ENCODE data around the gene SAE1.

Gene SAE1

DNA sequence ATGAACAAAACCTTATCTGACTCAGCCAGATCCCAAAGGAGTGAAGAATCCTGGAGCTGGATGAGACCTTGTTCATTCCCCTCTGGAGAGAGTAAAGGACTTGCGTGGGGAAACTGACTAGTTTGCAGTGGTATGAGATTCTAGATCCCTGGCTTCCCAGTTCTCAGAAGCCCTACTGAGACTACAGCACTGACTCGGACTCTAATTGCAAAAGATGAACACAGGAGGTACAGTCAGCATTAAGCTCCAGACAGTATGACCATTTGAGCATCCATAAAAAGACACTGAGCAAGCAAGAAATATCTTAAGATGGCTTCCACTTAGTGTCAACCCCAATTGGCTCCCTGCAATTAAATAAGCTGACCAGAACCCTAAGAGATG, 23.8 kb upstream of the SAE1 start:
- no peak for DNase-seq (ENCODE audit: low spot score)

DNA sequence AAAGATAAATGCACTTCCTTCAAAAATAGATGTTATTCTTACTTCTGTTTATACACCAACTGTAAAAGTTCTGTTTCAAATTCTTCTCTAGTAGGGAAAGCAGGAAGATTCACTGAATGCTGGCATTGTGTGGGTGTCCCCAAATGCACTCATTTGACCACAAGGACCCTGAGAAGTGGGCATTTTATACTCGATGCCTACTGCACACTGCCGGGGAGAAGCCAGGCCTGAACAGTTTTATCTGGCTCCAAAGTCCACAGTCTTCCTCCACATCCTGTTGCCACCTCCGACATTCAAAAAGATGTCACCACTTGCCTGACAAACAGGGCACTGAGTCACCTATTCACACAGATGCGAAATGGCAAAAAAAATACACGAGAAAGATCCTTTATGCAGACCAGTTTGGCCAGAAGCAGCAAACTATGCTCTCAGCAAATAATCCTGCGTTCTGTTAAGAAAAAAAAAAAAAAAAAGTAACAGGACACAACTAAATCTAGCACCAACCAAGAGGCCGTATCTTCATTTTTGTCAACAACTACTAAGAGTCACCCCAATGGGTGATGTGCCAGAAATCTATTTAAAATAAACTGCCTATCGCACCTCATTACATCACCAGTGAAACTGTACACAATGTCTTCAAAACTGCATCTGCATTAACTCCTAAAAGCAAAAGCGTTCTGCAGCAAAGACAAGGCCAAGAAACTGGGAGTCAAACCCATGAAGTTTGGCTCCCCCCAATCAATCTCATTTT, 23.3 kb upstream of the SAE1 start:
- DNase-seq (ENCODE audit: low spot score), result peak; percentile 76

DNA sequence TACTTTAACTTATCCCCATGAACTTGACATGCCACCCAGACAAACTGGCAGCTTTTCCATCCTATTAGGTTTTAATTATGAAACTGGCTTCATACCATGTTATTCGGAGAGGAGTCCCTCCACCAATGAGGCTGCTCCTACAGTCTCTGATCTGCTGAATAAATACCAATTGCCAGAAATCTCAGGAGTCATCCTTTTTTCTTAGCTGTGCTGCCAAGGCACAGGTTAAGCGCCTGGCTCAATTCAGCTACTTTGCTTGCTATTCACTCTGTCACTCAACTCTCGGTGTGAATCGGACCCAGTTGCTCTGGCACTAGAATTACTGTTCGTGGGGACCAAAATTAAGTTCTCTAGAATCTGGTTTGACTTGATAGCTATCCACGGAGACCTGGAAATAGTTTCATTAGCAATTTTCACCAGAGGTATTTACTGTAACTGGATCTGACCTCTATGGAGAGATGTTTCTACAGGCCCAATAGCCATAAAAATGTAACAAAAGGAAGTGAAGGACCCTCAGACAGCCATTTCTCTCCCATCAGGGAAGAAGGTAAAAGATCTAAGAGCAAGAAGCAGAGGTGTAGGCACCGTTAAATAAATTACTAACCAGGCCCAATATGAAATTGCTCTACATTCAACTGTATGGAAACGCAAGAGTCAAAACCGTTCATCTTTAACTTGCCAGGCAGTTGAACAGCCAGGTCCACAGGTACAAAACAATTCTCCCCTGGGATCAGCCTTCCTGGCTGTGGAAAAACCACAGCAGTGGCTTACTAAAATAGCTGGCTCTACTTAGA, 22.5 kb upstream of the SAE1 start:
- no peak for DNase-seq (ENCODE audit: low spot score)

DNA sequence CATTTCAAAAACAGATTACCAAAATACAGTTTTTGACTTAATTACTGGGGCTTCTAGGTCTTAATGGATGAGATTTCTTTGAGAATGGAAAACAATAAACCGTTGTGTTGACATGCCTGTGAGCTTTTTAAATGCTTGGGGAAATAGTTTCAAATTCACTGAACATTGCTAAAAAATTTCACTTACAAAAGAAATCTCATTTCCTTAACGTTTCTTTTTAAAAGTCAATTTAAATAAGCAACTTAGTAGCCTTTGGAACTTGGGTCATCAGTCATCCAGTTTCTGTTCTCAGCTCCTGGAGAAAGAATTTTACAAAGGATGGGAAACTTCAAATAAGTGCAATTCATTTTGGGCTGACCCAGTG, 21.5 kb upstream of the SAE1 start:
- no peak for DNase-seq (ENCODE audit: low spot score)

DNA sequence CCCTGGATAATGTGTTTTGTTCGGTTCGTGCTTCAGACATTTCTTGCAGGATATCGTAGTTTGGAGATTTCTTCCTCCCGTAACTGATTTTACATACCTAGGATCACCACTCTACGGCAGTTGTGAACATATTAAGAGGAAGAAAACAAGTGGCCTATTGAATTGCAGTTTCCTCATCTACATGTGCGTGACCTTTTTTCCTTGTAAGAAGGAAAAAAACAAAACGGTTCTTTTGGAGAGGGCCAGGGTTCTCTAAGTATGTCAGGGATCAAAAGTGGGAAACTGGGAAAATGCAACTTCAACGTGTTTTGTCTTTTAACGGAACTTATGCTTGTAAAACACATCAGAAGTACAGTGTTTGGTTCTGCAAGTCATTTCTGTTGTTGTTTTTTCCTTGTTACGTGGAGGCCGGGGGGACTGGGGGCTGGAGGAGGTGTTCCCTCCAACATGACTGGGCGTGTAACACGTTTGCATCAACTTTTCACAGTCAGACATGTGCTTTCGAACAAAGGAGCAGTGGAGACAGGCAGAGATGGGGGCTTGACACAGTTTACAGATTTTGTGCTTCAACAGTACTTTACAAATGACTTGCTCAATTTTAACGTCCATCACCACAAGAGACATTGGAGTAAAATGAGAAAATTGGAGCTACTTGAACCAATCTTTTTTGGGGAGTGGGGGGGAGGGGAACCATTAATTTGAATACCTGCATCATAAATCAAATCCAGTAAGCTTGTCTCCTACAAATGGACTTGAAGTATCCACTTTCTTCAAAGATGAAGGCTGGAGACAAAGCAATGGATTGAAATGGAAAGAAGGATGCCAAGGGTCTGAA, 20.9 kb upstream of the SAE1 start:
- DNase-seq (ENCODE audit: low spot score), result no peak

DNA sequence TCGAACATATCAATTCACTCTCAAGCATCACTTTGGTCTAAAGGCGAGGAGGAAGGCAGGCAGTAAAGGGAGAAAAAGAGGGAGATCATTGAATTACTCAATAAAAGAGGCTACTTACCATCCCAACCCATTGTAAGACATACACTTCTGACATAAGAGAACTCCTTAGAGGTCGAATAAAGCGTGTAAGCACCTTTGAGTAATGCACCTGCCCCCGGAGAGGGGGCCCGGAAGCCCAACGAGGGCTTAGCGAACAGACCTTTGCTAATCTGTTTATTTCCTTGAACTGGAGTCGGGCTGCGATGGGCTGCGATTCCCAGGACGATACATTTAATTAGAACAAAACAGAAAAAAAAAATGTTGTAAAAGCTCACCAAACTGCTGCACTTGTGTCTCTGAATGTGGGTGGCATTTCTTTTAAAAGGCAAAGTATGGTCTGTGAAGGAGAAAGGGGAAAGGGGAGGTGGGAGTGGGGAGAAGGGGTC, 20.1 kb upstream of the SAE1 start:
- DNase-seq (ENCODE audit: low spot score), result no peak

DNA sequence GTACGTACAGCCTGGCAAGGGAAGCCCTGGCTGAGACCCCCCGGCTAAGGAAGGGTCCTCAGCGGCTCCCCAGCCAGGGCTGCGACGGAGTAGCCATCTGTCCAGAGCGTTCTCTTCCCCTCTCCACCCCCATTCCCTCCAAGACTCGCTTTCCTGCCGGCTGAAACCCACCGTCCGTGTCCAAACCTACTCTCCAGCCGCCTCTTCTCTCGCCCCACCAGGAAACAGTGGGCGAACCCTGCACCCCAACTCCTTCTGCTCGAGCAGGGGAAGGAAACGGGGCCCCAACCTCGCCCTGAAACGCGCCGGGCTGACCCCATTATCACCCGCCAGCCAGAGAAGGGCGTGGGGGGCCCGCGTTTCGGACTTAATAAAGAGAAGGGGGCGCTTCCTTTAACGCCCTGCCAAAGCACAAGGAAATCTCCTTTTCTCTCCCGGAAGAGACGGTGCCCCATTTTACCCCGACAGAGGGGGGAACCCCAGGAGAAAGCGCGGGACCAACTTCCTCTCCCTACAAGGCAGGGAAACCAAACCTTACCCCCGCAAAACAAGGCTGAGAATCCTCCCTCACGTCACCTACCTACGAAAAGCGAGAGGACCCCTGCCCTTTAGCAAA, 19.5 kb upstream of the SAE1 start:
- DNase-seq (ENCODE audit: low spot score), result no peak

DNA sequence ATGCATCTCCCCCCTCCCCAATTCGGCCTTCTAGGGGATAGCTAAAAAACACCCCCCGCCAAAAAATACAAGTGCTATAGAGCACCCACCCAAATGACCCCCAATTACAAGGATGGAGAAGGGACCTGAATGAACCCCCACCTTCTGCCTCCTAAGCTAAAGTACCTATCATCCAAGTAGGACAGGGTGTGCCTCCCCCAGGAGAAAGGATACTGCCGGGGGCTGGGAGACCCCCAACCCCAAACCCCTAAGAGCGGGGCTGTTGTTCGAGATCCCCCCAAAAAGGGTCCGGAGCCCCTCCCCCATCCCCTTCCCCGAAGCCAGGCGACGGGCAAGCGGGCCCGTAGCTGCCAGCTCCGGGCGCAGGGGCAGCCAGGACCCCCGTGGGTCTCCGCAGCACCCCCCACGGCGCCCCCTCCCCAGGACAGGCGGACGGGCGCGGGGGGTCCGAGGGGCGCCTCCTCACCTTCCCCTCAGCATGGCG, 18.9 kb upstream of the SAE1 start:
- no peak for DNase-seq (ENCODE audit: low spot score)

DNA sequence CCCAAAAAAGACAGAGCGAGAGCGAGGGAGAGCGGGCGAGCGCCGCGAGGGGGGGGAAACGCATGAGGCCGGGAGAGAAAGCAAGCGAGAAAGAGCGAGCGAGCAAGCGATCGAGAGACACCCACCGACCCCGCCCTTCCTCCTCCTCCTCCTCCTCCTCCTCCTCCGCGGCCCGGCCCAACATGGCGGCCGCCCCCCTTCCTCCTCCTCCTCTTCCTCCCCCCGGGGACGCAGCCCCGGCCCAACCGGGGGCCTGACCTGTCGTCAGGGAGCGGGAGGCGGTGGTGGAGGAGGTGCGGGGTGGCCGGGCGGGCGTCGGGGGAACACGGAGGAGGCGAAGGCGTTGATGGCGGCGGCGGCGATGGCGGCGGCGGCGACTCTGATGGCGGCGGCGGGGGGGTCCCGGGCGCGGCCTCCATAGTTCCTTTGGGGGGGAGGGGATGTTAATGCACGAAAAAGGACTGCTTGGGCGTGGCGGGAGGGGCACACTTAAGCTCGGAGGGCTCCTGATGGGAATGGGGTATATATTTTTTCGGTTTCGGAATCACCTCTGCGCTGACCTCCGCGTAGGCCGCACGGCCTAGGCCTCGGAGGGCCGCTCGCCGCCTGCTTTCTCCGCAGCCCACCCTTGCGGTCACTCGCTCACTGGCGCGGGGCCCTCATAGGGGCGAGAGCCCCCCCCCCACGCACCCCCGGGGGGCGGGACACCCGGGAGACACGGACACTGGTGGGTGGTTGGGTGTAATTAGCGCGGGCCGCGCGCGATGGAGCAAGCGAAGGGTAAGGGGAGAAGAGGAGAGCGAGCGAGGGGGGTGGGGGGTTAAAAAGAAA, 18.3 kb upstream of the SAE1 start:
- peak; percentile 89 for DNase-seq (ENCODE audit: low spot score)

DNA sequence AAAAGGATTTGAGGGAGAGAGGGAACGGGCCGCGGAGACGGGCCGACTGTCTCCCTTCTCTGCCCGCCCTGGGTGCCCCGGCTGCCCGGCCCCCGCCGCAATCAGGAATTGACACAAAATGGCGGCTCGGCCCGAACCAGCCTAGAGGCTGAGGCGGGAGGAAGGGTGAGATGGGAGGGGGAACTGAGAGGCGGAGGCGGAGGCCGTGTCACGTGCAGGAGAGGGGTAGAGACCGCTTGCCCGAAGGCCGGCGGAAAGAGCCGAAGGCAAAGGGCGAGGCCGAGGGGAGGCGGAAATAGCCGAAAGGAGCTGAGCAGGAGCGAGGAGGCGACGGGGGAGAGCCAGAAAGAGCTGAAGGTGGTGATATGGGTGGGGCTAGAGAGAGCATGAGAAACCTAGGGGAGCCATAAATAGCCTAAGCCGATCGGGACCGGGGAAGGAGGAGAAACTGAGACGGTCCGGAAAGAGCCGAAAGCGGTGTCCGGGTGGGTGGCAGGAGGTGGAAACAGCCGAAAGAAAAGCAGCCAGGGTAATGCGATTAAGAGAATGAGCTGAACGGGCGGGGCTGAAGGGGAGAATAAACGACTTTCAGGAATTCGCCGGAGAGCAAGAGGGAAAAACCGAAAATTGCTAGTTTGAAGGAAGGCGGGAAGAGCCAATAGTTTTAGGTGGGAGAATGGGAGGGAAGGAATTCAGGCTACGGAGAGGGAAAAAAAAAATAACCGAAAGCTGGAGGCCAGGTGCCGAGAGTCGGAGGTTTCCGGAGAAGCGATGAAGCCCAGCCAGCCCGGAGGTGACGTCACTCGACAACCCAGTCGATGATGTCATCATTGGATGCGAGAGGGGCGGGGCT, 17.4 kb upstream of the SAE1 start, which contains the start of gene ZC3H4:
TSS of gene ZC3H4 (minus strand) at position 780 of the 853 bp plus-strand sequence. CDS start 1,192 bp downstream, outside the sequence.
- peak; percentile 98 for DNase-seq (ENCODE audit: low spot score)

DNA sequence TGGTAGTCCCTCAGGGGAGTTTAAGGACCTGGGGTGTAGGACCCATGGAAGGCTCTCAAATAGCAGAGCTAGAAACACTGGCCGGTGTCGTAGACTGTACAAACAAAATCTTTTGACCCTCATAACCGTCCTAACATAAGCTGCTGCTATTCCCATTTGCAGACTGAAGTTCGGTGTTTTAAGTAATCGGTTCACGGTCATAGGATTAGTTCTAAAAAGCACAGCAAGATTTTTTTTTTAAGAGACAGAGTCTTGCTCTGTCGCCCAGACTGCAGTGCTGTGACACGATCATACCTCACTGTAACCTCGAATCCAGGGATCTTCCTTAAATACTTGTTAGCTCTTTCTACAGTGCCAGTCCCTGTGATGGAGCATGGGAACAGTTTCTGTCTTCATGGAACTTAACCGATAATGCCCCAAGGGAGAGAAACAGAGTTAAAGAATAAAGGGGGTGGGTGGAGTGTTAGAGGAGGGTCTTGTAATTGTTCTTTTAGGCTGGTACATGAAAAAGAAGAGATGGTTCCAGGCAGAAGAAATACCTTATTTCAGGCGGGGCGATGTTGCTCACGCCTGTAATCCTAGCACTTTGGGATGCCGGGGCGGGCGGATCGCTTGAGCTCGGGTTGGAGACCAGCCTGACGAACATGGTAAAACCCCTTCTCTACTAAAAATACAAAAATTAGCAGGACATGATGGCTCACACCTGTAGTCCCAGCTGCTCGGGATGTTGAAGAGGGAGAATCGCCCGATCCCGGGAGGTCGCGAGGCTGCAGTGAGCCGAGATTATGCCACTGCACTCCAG, 16.6 kb upstream of the SAE1 start:
- no peak for DNase-seq (ENCODE audit: low spot score)

DNA sequence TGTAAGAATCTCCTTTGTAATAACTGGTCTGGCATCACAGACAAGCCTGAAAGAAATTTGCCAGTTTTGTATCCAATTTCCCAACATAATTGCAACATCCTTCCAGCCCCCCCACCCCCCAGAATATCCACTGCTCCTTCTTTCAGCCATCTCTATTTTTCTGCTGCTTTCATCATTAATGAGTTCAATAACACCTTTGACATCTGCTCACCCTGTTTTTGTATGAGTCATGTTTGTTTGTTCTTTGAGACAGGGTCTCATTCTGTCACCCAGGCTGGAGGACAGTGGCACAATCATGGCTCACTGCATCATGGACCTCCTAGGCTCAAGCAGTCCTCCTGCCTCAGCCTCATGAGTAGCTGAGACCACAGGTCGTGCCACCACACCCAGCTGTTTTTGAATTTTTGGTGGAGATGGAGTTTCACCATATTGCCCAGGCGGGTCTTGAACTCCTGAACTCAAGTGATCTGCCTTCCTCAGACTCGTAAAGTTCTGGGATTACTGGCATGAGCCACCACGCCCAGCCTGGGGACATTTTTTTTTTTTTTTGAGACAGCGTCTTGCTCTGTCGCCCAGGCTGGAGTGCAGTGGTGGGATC, 10.1 kb upstream of the SAE1 start:
- no peak for DNase-seq (ENCODE audit: low spot score)

DNA sequence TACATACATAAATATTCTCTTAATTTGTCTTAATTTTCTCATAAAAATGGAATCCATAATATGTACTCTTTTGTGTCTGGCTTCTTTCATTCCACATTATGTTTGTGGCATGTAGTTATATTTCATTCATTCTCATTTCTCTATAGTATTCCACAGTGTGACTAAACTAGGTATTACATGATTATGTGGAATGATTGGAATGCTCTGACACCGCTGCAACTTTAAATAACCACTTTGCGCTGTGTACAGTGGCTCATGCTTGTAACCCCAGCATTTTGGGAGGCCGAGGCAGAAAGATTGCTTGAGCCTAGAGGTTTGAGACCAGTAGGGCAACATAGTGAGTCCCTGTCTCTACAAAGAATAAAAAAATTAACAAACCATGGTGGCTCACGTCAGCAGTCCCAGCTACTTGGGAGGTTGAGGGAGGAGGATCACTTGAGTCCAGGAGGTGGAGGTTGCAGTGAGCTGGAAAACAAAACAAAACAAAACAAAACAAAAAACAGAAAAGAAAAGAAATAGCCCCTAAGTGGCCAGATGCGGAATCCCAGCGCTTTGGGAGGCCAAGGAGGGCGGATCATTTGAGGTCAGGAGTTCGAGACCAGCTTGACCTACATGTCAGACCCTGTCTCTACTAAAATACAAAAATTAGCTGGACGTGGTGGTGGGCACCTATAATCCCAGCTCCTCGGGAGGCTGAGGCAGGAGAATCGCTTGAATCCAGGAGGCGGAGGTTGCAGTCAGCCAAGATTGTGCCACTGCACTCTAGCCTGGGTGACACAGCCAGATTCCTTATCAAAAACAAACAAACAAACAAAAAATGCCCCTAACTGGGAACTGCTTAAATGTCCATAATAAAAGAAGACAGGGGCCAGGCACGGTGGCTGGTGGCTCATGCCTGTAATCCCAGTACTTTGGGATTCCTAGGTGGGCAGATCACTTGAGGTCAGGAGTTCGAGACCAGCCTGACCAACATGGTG, 8.0 kb upstream of the SAE1 start:
- no peak for DNase-seq (ENCODE audit: low spot score)

DNA sequence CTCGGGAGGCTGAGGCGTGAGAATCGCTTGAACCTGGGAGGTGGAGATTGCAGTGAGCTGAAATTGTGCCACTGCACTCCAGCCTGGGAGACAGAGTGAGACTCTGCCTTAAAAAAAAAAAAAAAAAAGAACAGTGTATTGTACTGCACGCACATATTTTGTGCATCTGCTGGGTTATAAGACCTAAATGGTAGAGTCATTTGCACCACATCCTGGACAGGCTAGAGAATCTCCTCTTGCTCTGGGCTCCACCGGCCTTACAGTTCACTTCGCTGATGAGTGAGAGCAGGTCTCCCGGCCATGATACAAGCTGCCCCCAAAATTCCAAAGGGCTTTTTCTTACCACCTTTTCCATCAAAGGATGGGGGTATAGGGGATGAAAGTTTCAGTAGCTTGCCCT, 7.2 kb upstream of the SAE1 start:
- no peak for DNase-seq (ENCODE audit: low spot score)

DNA sequence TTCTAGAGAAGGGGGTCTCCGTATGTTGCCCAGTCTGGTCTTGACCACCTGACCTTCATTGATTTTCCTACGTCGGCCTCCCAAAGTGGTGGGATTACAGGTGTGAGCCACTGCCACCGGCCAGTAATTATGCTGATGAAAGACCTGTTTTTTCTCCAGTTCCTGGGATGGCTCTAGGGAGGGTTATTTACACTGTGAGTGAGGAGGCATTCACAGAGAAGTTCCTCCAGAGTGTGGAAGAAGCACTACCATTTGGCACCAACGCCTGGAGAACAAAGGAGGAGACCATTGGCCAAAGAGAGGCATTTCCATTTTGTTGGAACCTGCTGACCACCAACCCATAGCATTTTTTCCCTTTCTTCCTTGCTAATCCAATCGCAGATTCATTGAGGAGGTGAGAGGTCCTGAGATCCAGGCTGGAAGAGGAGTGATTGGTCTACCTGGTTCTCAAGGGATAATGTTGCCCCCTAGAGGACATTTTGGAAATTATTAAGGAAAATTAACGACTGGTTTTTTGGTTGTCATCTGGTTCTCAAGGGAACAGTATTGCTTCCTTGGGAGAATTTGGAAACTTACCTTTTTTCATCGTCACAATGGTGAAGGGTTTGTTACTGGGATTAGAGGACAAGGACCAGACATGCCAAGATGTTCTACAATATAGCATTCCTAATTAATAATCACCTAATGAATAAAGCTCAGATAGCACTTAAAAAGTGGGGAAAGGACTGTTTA, 5.5 kb upstream of the SAE1 start:
- peak; percentile 81 for DNase-seq (ENCODE audit: low spot score)

DNA sequence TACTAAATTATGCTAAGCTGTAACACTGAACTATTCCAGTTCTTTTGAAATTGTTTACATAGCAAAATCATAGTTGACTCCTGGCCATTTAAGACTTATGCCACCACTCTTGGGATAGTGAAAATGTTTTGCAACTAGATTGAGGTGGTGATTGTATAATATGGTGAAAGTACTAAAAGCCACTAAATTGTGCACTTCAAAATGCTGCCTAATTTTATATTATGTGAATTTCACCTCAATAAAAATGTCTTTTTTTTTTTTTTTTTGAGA, 5.0 kb upstream of the SAE1 start:
- no peak for DNase-seq (ENCODE audit: low spot score)

DNA sequence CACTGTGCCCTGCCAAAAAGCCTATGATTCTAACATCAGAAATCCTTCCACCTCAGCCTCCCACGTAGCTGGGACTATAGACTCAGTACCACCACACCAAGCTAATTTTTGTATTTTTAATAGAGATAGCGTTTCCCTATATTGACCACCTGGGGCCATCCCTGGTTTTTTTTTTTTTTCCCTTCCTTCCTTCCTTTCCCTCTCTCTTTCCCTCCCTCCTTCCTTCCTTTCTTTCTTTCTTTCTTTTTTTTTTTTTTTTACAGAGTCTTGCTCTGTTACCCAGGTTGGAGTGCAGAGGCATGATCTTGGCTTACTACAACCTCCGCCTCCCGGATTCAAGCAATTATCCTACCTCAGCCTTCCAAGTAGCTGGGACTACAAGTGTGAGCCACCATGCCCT, 1.1 kb upstream of the SAE1 start:
- DNase-seq (ENCODE audit: low spot score), result no peak
